ENCODE measurements around the gene ABHD16A. TPM values are rescaled to one million over a fixed set of nuclear protein-coding genes. Genes with fewer than 3 reads are reported as not detected.

ABHD16A gene
- total RNA-seq, 1 donor from 2014 or later, result 120 TPM

GRCh38 chr6:31700740-31701401 is 2.3 kb downstream of the ABHD16A start:
- H3K27ac Mint-ChIP-seq (ENCODE audit: unreplicated experiment), result peak overlapping the region; percentile 62
- peaks cover 10% of the 10 kb centered on the region for H3K9me3 Mint-ChIP-seq (ENCODE audit: unreplicated experiment)
- H3K4me3 Mint-ChIP-seq (ENCODE audit: unreplicated experiment), result peak overlapping the region; percentile 94
- peaks cover 7% of the 10 kb centered on the region for H3K27me3 Mint-ChIP-seq (ENCODE audit: unreplicated experiment)
- DNase-seq, result no peak
- TF ChIP-seq CTCF (IDR thresholded peaks at IDR 0.05; ENCODE audit: partially characterized antibody, unreplicated experiment), result no peak
- H3K4me1 Mint-ChIP-seq (ENCODE audit: low read depth, unreplicated experiment), result peaks cover 13% of the 10 kb centered on the region
- H3K36me3 Mint-ChIP-seq (ENCODE audit: unreplicated experiment), result no peaks in the 10 kb centered on the region

GRCh38 chr6:31697555-31697954 is 5.6 kb downstream of the ABHD16A start:
- Mint-ChIP-seq H3K4me1 (ENCODE audit: low read depth, unreplicated experiment) (peaks cover 13% of the 10 kb centered on the region), H3K9me3 (ENCODE audit: unreplicated experiment) (peaks cover 1% of the 10 kb centered on the region), H3K27me3 (ENCODE audit: unreplicated experiment) (peaks cover 5% of the 10 kb centered on the region), H3K27ac (ENCODE audit: unreplicated experiment) (no peak overlapping the region), H3K4me3 (ENCODE audit: unreplicated experiment) (peak overlapping the region; percentile 39), H3K36me3 (ENCODE audit: unreplicated experiment) (no peaks in the 10 kb centered on the region)
- no peak for TF ChIP-seq CTCF (IDR thresholded peaks at IDR 0.05; ENCODE audit: partially characterized antibody, unreplicated experiment)
- DNase-seq, result no peak

- Mint-ChIP-seq H3K27me3 (ENCODE audit: unreplicated experiment) (no peaks in the 10 kb centered on the region), H3K36me3 (ENCODE audit: unreplicated experiment) (no peaks in the 10 kb centered on the region), H3K4me3 (ENCODE audit: unreplicated experiment) (no peak overlapping the region), H3K27ac (ENCODE audit: unreplicated experiment) (no peak overlapping the region), H3K4me1 (ENCODE audit: low read depth, unreplicated experiment) (no peaks in the 10 kb centered on the region), H3K9me3 (ENCODE audit: unreplicated experiment) (no peaks in the 10 kb centered on the region)
- no peak for DNase-seq
- no peak for TF ChIP-seq CTCF (IDR thresholded peaks at IDR 0.05; ENCODE audit: partially characterized antibody, unreplicated experiment)
Measured at GRCh38 chr6:31693535-31693934, 9.6 kb downstream of the ABHD16A start.

GRCh38 chr6:31692886-31693285 is 10.2 kb downstream of the ABHD16A start:
- no peak for DNase-seq
- H3K36me3 Mint-ChIP-seq (ENCODE audit: unreplicated experiment), result no peaks in the 10 kb centered on the region
- H3K4me1 Mint-ChIP-seq (ENCODE audit: low read depth, unreplicated experiment), result no peaks in the 10 kb centered on the region
- no peak overlapping the region for H3K27ac Mint-ChIP-seq (ENCODE audit: unreplicated experiment)
- H3K27me3 Mint-ChIP-seq (ENCODE audit: unreplicated experiment), result no peaks in the 10 kb centered on the region
- H3K9me3 Mint-ChIP-seq (ENCODE audit: unreplicated experiment), result no peaks in the 10 kb centered on the region
- no peak for TF ChIP-seq CTCF (IDR thresholded peaks at IDR 0.05; ENCODE audit: partially characterized antibody, unreplicated experiment)
- no peak overlapping the region for H3K4me3 Mint-ChIP-seq (ENCODE audit: unreplicated experiment)

- Mint-ChIP-seq H3K27me3 (ENCODE audit: unreplicated experiment) (no peaks in the 10 kb centered on the region), H3K9me3 (ENCODE audit: unreplicated experiment) (no peaks in the 10 kb centered on the region), H3K4me1 (ENCODE audit: low read depth, unreplicated experiment) (no peaks in the 10 kb centered on the region), H3K4me3 (ENCODE audit: unreplicated experiment) (no peak overlapping the region), H3K36me3 (ENCODE audit: unreplicated experiment) (no peaks in the 10 kb centered on the region), H3K27ac (ENCODE audit: unreplicated experiment) (no peak overlapping the region)
- no peak for TF ChIP-seq CTCF (IDR thresholded peaks at IDR 0.05; ENCODE audit: partially characterized antibody, unreplicated experiment)
- DNase-seq, result no peak
Measured at GRCh38 chr6:31692353-31692752, 10.8 kb downstream of the ABHD16A start.

Measured in glutamatergic neuron (in vitro differentiated cells).